GM19468 (cell line): ENCODE measurements around the gene SHISA9.

Experiments used
- ATAC-seq: cut with Tn5 transposase; IDR thresholded peaks from one replicate; pipeline ENCODE4 v1.9.1; 2021; ENCODE audit warnings: mild to moderate bottlenecking, moderate library complexity, moderate number of reproducible peaks; ENCODE audit not compliant: unreplicated experiment; ENCODE audit errors: extremely low read depth

SHISA9 gene

DNA sequence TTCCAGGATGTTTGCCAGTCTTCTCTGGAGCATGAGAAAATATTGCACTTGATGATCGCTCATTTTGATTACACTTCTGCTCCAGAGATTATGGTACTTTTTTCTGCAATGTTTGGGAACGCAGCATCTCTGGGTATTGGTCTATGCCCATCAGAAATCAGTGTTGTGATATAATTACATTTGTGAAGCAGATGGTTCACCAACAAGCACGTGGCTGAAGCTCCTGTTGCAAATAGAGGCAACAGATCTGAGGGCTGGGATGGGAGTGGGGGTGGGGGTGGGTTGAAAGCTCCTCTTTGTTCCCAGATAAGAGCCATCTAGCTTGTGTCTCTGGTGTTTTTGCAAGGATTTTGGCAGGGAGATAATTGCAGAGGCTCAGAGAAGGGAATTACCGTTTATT is 252.3 kb downstream of the SHISA9 start:
- ATAC-seq: no peak

- ATAC-seq: no peak
Observed at GRCh38 chr16:13154799-13155198, 253.4 kb downstream of the SHISA9 start.

DNA sequence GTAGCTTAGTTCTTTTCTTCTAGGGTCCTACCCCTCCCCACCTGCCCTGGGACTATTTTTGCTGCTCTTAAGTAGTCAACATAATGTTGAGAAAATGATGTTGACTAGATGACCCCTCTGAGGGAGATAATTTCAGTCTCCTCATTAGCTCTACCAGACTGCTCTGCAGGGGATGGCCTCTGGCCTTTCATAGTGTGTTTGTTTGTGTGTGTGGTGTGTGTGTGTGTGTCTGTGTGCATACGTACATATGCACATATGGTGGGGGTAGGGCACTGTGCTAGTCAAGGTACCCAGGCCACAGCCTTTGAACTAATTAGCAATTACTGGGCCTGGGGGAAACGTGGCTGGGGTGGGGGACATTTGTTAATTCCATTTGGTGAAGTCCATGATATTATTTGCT is 254.0 kb downstream of the SHISA9 start:
- ATAC-seq: no peak

DNA sequence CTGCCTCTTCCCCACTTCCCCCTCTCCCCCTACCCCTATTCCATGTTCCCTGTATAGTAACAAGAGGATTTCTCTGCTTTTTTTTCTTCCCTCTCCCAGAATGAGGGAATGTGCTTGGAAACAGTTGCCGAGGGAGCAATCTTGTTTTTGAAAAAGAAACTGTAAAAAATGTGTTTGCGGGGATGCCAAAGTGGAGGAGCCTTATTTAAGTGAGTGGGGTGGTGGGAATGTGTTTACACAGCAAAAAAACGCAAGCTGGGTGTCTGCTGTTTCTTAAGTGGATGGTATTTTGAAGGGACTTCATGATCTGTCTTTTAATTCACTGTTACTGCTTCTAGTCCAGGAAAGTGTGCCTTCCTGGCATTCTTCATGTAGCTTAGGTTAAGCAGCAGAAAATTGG is 254.4 kb downstream of the SHISA9 start:
- no peak for ATAC-seq

DNA sequence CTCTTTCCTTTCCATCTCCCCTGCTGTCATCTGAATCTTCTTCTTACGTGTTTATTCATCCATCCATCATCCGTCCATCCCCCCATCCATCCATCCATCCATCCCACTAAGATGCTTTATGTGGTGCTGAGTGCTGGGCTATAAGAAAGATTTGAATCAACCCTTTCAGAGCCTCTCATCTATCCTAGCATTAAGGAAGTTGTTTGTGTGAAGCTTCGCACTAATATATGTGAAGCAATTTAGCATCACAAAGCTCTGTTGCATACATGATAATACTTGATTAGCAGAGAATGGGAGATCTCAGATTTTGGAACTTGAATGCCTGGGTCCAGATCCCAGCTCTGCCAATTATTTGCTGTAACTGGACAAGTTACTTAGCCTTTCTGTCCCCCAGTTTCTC is 255.7 kb downstream of the SHISA9 start:
- ATAC-seq: no peak

DNA sequence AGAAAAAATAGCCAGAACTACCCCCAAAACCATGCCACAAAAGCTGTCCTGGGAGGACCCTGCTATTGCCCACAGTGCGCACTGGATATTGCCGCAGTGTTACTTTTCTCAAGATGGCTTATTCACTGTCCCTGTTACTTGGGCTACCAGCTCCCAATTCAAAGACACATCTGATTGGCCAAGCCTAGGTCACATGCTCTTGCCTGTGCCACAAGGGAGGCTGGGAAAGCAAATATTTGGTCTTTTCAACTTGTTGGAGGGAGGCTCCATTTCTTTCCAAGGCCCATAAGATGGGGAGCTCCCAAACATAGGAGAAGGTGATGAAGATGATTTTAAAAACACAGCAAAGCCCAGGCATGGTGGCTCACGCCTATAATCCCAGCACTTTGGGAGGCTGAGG is 257.0 kb downstream of the SHISA9 start:
- no peak for ATAC-seq

- no peak for ATAC-seq
Observed at GRCh38 chr16:13165024-13165423, 263.6 kb downstream of the SHISA9 start.

GRCh38 chr16:13168091-13168572 is 266.7 kb downstream of the SHISA9 start:
- ATAC-seq: no peak

DNA sequence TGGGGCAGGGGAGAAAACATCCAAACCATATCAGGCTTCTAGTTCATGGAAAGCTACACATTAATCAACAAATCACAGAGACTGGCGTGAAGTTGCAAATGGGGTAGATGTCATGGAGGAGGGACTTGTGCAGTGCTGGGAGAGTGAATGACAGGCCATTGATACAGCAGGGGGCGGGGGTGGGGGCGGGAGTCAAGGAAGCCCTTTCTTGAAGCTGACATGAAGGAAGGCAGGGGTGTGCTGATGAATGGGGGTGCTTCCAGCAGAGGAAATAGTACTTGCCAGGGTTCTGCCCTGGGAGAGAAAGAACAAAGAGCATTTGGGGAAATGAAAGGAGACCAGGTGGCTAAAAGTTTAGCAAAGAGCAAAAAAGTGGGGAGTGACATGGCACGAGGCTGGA is 269.9 kb downstream of the SHISA9 start:
- ATAC-seq: no peak

- no peak for ATAC-seq
Observed at GRCh38 chr16:13176711-13177110, 275.3 kb downstream of the SHISA9 start.

GRCh38 chr16:13178318-13178717 is 276.9 kb downstream of the SHISA9 start:
- ATAC-seq: no peak

GRCh38 chr16:13181432-13181831 is 280.0 kb downstream of the SHISA9 start:
- ATAC-seq: no peak

- ATAC-seq: no peak
Observed at GRCh38 chr16:13186813-13187212, 285.4 kb downstream of the SHISA9 start.

- ATAC-seq: no peak
Observed at GRCh38 chr16:13189250-13189649, 287.9 kb downstream of the SHISA9 start.

- no peak for ATAC-seq
Observed at GRCh38 chr16:13193721-13194120, 292.3 kb downstream of the SHISA9 start.

GRCh38 chr16:13194766-13195165 is 293.4 kb downstream of the SHISA9 start:
- ATAC-seq: no peak

- ATAC-seq: no peak
Observed at GRCh38 chr16:13203725-13204124, 302.3 kb downstream of the SHISA9 start.

DNA sequence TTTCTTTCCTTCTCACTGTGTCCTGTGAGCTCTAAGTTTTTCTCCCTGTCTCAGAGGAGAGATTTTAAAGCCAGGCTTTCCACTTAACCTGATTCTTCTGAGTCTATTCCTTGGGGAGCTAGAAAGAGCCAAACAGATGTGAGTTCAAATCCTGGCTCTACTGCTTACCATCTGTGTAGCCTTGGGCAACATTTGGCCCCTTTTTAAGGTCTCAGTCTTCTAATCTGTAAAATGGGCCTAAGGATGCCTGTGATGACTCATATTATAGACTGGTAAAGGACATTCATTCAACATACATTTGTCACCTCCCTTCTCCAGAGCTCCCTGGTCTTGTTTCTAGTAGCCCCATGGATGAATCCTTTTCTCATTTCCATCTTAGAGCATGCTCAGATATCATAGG is 304.0 kb downstream of the SHISA9 start:
- ATAC-seq: no peak

GRCh38 chr16:13206606-13207005 is 305.2 kb downstream of the SHISA9 start:
- ATAC-seq: no peak

DNA sequence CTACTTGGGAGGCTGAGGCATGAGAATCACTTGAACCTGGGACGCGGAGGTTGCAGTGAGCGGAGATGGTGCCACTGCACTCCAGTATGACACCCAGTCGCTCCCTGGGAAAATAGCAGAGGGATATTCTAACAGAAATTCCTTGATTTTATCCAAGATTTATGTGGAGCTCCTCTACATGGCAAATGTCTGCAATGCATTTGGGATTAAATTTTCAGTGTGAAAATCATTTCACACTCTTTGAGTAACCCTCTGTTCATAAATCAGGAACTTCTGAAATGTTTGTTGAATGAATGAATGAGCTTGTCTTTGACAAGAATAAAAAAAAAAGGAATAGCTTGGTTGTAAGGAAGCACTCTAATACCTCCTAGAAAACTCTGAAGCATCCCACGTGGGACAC is 305.8 kb downstream of the SHISA9 start:
- ATAC-seq: no peak

DNA sequence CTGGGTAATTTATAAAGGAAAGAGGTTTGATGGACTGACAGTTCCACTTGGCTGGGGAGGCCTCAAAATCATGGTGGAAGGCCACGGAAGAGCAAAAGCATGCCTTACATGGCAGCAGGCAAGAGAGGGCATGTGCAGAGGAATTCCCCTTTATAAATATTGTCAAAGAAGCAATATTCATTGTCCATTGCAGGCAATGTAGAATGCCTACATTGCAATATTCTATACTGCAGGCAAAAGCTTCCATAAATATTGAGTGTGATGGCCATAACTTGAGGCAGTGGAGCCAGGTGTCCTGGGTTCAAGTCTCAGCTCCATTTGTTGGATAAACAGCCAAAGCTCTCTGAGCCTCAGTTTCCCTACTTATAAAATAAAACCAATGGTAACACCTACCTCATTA is 322.3 kb downstream of the SHISA9 start:
- no peak for ATAC-seq

DNA sequence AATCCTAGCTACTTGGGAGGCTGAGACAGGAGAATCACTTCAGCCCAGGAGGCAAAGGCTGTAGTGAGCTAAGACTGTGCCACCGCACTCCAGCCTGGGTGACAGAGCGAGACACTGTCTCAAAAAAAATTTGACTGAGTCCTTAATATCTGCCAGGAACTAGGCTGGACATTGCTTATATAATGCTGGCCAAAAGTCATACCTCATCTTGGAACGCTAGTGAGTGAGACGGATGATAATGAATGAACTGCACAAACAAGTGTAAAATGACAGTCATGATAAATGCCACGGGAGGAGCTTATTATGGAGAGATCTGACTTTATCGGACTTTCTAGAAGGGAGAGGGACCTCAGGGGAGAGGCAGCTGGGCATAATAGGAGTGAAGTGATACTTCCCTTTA is 327.6 kb downstream of the SHISA9 start:
- no peak for ATAC-seq

GRCh38 chr16:13231365-13231764 is 330.0 kb downstream of the SHISA9 start:
- no peak for ATAC-seq
